ENCODE measurements around the gene FAM76B. TPM values are rescaled to one million over a fixed set of nuclear protein-coding genes. Genes with fewer than 3 reads are reported as not detected.
"Not testable (repeated sequence)": the region's sequence is repeated elsewhere in the genome, so short reads cannot be mapped to it uniquely, and the experiment has no call there.

The FAM76B gene
- total and polyA plus RNA-seq, 7 experiments from 2014 or later = 10.6 to 82.1 (median 52.3) TPM

GRCh38 chr11:95806464-95806863 is 16.9 kb upstream of the FAM76B start:
- Mint-ChIP-seq H3K4me1 (peaks cover 0 to 11% (median 2%) of the 10 kb centered on the region in 7 donors), H3K9me3 (peaks cover 0 to 18% (median 0%) of the 10 kb centered on the region in 11 donors), H3K36me3 (peaks cover 13 to 54% (median 18%) of the 10 kb centered on the region in 5 donors)
- H3K27ac Mint-ChIP-seq; H3K27me3 ChIP-seq (ENCODE audit: control insufficient read depth in 2 of 2, insufficient read depth in 2 of 2, low read length in 2 of 2); intact Hi-C loops (cut with micrococcal nuclease); H3K27me3 Mint-ChIP-seq; ATAC-seq; H3K27ac ChIP-seq (ENCODE audit: low read depth, low read length); H3K4me1 ChIP-seq (ENCODE audit: control insufficient read depth in 2 of 2, insufficient read depth in 2 of 2, low read length in 2 of 2); H3K4me3 ChIP-seq (ENCODE audit: low read length); CTCF ChIA-PET; POLR2A ChIA-PET; H3K4me3 Mint-ChIP-seq; H3K9me3 ChIP-seq (ENCODE audit: control insufficient read depth in 2 of 3, low read length in 3 of 3); DNase-seq: not testable (repeated sequence)
- peaks cover 0 to 14% (median 0%) of the 10 kb centered on the region in 3 experiments for H3K36me3 ChIP-seq (ENCODE audit: control insufficient read depth in 2 of 3, insufficient read depth in 3 of 3, low read length in 3 of 3)

GRCh38 chr11:95805869-95806268 is 16.3 kb upstream of the FAM76B start:
- intact Hi-C loops (cut with micrococcal nuclease) = no loop called here
- H3K27me3 Mint-ChIP-seq = no peaks in the 10 kb centered on the region
- peaks cover 0 to 16% (median 0%) of the 10 kb centered on the region in 11 donors for H3K9me3 Mint-ChIP-seq
- no peaks in the 10 kb centered on the region for H3K4me1 ChIP-seq (ENCODE audit: control insufficient read depth in 2 of 2, insufficient read depth in 2 of 2, low read length in 2 of 2)
- H3K4me3 ChIP-seq (ENCODE audit: low read length) = no peak overlapping the region
- no peaks in the 10 kb centered on the region for H3K27me3 ChIP-seq (ENCODE audit: control insufficient read depth in 2 of 2, insufficient read depth in 2 of 2, low read length in 2 of 2)
- CTCF ChIA-PET = no interaction called here
- POLR2A ChIA-PET = no interaction called here
- H3K27ac Mint-ChIP-seq = no peak overlapping the region
- H3K36me3 ChIP-seq (ENCODE audit: control insufficient read depth in 2 of 3, insufficient read depth in 3 of 3, low read length in 3 of 3) = peaks cover 0 to 14% (median 0%) of the 10 kb centered on the region in 3 experiments
- H3K9me3 ChIP-seq (ENCODE audit: control insufficient read depth in 2 of 3, low read length in 3 of 3) = no peaks in the 10 kb centered on the region
- H3K36me3 Mint-ChIP-seq = peaks cover 13 to 51% (median 21%) of the 10 kb centered on the region in 5 donors
- H3K27ac ChIP-seq (ENCODE audit: low read depth, low read length) = no peak overlapping the region
- no peak for ATAC-seq
- DNase-seq = no peak
- peaks cover 0 to 11% (median 2%) of the 10 kb centered on the region in 7 donors for H3K4me1 Mint-ChIP-seq
- no peak overlapping the region for H3K4me3 Mint-ChIP-seq

- no peaks in the 10 kb centered on the region for H3K9me3 ChIP-seq (ENCODE audit: control insufficient read depth in 2 of 3, low read length in 3 of 3)
- peaks cover 2 to 17% (median 6%) of the 10 kb centered on the region in 7 donors for H3K4me1 Mint-ChIP-seq
- peaks cover 0 to 6% (median 0%) of the 10 kb centered on the region in 11 donors for H3K9me3 Mint-ChIP-seq
Observed at GRCh38 chr11:95803973-95804372, 14.4 kb upstream of the FAM76B start.

GRCh38 chr11:95802806-95803205 is 13.2 kb upstream of the FAM76B start:
- Histone ChIP-seq H3K4me1 (ENCODE audit: control insufficient read depth in 2 of 2, insufficient read depth in 2 of 2, low read length in 2 of 2) (no peaks in the 10 kb centered on the region), H3K27ac (ENCODE audit: low read depth, low read length) (no peak overlapping the region), H3K36me3 (ENCODE audit: control insufficient read depth in 2 of 3, insufficient read depth in 3 of 3, low read length in 3 of 3) (peaks cover 0 to 27% (median 10%) of the 10 kb centered on the region in 3 experiments), H3K9me3 (ENCODE audit: control insufficient read depth in 2 of 3, low read length in 3 of 3) (no peaks in the 10 kb centered on the region), H3K27me3 (ENCODE audit: control insufficient read depth in 2 of 2, insufficient read depth in 2 of 2, low read length in 2 of 2) (no peaks in the 10 kb centered on the region), H3K4me3 (ENCODE audit: low read length) (no peak overlapping the region)
- DNase-seq (no peak), ATAC-seq (no peak)
- H3K4me3 Mint-ChIP-seq = no peak overlapping the region
- POLR2A ChIA-PET = no interaction called here
- intact Hi-C loops (cut with micrococcal nuclease) = no loop called here
- peaks cover 0 to 6% (median 0%) of the 10 kb centered on the region in 11 donors for H3K9me3 Mint-ChIP-seq
- H3K27me3 Mint-ChIP-seq = no peaks in the 10 kb centered on the region
- H3K4me1 Mint-ChIP-seq = peaks cover 0 to 17% (median 6%) of the 10 kb centered on the region in 7 donors
- peaks cover 21 to 50% (median 37%) of the 10 kb centered on the region in 5 donors for H3K36me3 Mint-ChIP-seq
- H3K27ac Mint-ChIP-seq = peak overlapping the region in 1 of 9 donors; percentile 50
- CTCF ChIA-PET = no interaction called here

More at GRCh38 chr11:95803973-95804372, 14.4 kb upstream of the FAM76B start:
- CTCF ChIA-PET = no interaction called here
- Mint-ChIP-seq H3K27me3 (no peaks in the 10 kb centered on the region), H3K4me3 (no peak overlapping the region), H3K27ac (no peak overlapping the region), H3K36me3 (peaks cover 21 to 53% (median 37%) of the 10 kb centered on the region in 5 donors)
- DNase-seq (no peak), ATAC-seq (no peak)
- H3K36me3 ChIP-seq (ENCODE audit: control insufficient read depth in 2 of 3, insufficient read depth in 3 of 3, low read length in 3 of 3) = peaks cover 0 to 27% (median 10%) of the 10 kb centered on the region in 3 experiments
- no peaks in the 10 kb centered on the region for H3K4me1 ChIP-seq (ENCODE audit: control insufficient read depth in 2 of 2, insufficient read depth in 2 of 2, low read length in 2 of 2)
- H3K27me3 ChIP-seq (ENCODE audit: control insufficient read depth in 2 of 2, insufficient read depth in 2 of 2, low read length in 2 of 2) = no peaks in the 10 kb centered on the region
- no peak overlapping the region for H3K27ac ChIP-seq (ENCODE audit: low read depth, low read length)
- POLR2A ChIA-PET = interaction anchor here (0.6 kb wide), 1 partner anchor 13 kb away, joined by 3 read pairs; the partner anchor contains the start of gene CEP57
- H3K4me3 ChIP-seq (ENCODE audit: low read length) = no peak overlapping the region
- intact Hi-C loops (cut with micrococcal nuclease) = no loop called here

- peaks cover 3 to 22% (median 20%) of the 10 kb centered on the region in 7 donors for H3K4me1 Mint-ChIP-seq
Observed at GRCh38 chr11:95800438-95800837, 10.9 kb upstream of the FAM76B start.

GRCh38 chr11:95799546-95799945 is 10.0 kb upstream of the FAM76B start:
- H3K4me1 ChIP-seq (ENCODE audit: control insufficient read depth in 2 of 2, insufficient read depth in 2 of 2, low read length in 2 of 2) = no peaks in the 10 kb centered on the region
- peaks cover 0 to 17% (median 10%) of the 10 kb centered on the region in 3 experiments for H3K36me3 ChIP-seq (ENCODE audit: control insufficient read depth in 2 of 3, insufficient read depth in 3 of 3, low read length in 3 of 3)
- H3K27ac ChIP-seq (ENCODE audit: low read depth, low read length) = no peak overlapping the region
- DNase-seq (no peak), ATAC-seq (no peak)
- POLR2A ChIA-PET = no interaction called here
- H3K4me1 Mint-ChIP-seq = peaks cover 10 to 29% (median 26%) of the 10 kb centered on the region in 7 donors
- no peaks in the 10 kb centered on the region for H3K9me3 Mint-ChIP-seq
- H3K27ac Mint-ChIP-seq = no peak overlapping the region
- no peaks in the 10 kb centered on the region for H3K9me3 ChIP-seq (ENCODE audit: control insufficient read depth in 2 of 3, low read length in 3 of 3)
- H3K27me3 Mint-ChIP-seq = no peaks in the 10 kb centered on the region
- no peaks in the 10 kb centered on the region for H3K27me3 ChIP-seq (ENCODE audit: control insufficient read depth in 2 of 2, insufficient read depth in 2 of 2, low read length in 2 of 2)
- peaks cover 14 to 40% (median 25%) of the 10 kb centered on the region in 5 donors for H3K36me3 Mint-ChIP-seq
- intact Hi-C loops (cut with micrococcal nuclease) = no loop called here
- CTCF ChIA-PET = interaction anchor here (0.7 kb wide), 1 partner anchor 50 kb away, joined by 5 read pairs; no protein-coding TSS in a partner anchor
- no peak overlapping the region for H3K4me3 Mint-ChIP-seq
- H3K4me3 ChIP-seq (ENCODE audit: low read length) = no peak overlapping the region

More at GRCh38 chr11:95800438-95800837, 10.9 kb upstream of the FAM76B start:
- H3K27me3 ChIP-seq (ENCODE audit: control insufficient read depth in 2 of 2, insufficient read depth in 2 of 2, low read length in 2 of 2) = no peaks in the 10 kb centered on the region
- H3K36me3 ChIP-seq (ENCODE audit: control insufficient read depth in 2 of 3, insufficient read depth in 3 of 3, low read length in 3 of 3) = peaks cover 0 to 17% (median 10%) of the 10 kb centered on the region in 3 experiments
- H3K9me3 ChIP-seq (ENCODE audit: control insufficient read depth in 2 of 3, low read length in 3 of 3) = no peaks in the 10 kb centered on the region
- ATAC-seq (no peak), DNase-seq (no peak)
- Mint-ChIP-seq H3K36me3 (peaks cover 14 to 40% (median 27%) of the 10 kb centered on the region in 5 donors), H3K27ac (no peak overlapping the region), H3K9me3 (no peaks in the 10 kb centered on the region), H3K4me3 (no peak overlapping the region), H3K27me3 (no peaks in the 10 kb centered on the region)
- H3K4me1 ChIP-seq (ENCODE audit: control insufficient read depth in 2 of 2, insufficient read depth in 2 of 2, low read length in 2 of 2) = no peaks in the 10 kb centered on the region
- H3K27ac ChIP-seq (ENCODE audit: low read depth, low read length) = no peak overlapping the region
- POLR2A ChIA-PET = interaction anchor here (0.6 to 0.7 kb wide), 2 partner anchors 9 to 35 kb away, joined by 3 to 4 read pairs; no protein-coding TSS in a partner anchor
- CTCF ChIA-PET = interaction anchor here (0.7 kb wide), 1 partner anchor 49 kb away, joined by 5 read pairs; no protein-coding TSS in a partner anchor
- no peak overlapping the region for H3K4me3 ChIP-seq (ENCODE audit: low read length)
- intact Hi-C loops (cut with micrococcal nuclease) = no loop called here

GRCh38 chr11:95796501-95796900 is 6.9 kb upstream of the FAM76B start:
- Mint-ChIP-seq H3K27ac (peak overlapping the region in 1 of 9 donors; percentile 52), H3K36me3 (peaks cover 8 to 27% (median 20%) of the 10 kb centered on the region in 5 donors), H3K4me3 (no peak overlapping the region), H3K27me3 (no peaks in the 10 kb centered on the region), H3K4me1 (peaks cover 34 to 59% (median 52%) of the 10 kb centered on the region in 7 donors), H3K9me3 (no peaks in the 10 kb centered on the region)
- no peaks in the 10 kb centered on the region for H3K9me3 ChIP-seq (ENCODE audit: control insufficient read depth in 2 of 3, low read length in 3 of 3)
- peaks cover 0 to 13% (median 10%) of the 10 kb centered on the region in 3 experiments for H3K36me3 ChIP-seq (ENCODE audit: control insufficient read depth in 2 of 3, insufficient read depth in 3 of 3, low read length in 3 of 3)
- no peaks in the 10 kb centered on the region for H3K27me3 ChIP-seq (ENCODE audit: control insufficient read depth in 2 of 2, insufficient read depth in 2 of 2, low read length in 2 of 2)
- ChIA-PET CTCF (no interaction called here), POLR2A (no interaction called here)
- intact Hi-C loops (cut with micrococcal nuclease) = no loop called here
- DNase-seq (no peak), ATAC-seq (no peak)
- no peak overlapping the region for H3K27ac ChIP-seq (ENCODE audit: low read depth, low read length)
- H3K4me1 ChIP-seq (ENCODE audit: control insufficient read depth in 2 of 2, insufficient read depth in 2 of 2, low read length in 2 of 2) = peaks cover 8 to 9% of the 10 kb centered on the region in 2 donors
- no peak overlapping the region for H3K4me3 ChIP-seq (ENCODE audit: low read length)
